KG1 (cell line): ENCODE results near the gene CDX2.
"Not testable (repeated sequence)": the region's sequence is repeated elsewhere in the genome, so short reads cannot be mapped to it uniquely, and the experiment has no call there.

Source experiments
- DNase-seq: peaks from one replicate; lab custom pipeline; 2025; lab: John Stamatoyannopoulos, UW

CDX2 gene

GRCh38 chr13:27964741-27965323, 4.3 kb downstream of the CDX2 start:
- no peak for DNase-seq

- not testable (repeated sequence) for DNase-seq
Observed at GRCh38 chr13:27964206-27964605, 4.9 kb downstream of the CDX2 start.

DNA sequence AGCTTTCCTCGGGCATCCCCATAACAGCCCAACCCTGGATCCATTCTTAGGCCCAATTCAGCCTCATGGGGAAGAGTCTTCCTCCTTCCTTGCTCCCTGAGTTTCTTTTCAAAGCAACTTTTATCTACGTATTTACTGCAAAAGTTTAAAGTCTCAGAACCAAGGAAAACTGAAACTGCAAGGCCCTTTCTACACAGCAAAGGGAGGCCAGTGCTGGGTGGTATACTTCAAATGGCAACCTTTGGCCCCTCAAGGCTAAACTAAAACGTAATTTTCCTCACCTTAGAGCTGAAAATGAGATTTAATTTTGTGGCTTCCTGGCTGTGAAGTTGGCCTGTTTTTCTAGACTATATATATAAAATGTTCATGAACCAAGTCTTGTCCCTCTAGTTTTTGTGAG, 5.6 kb downstream of the CDX2 start:
- DNase-seq: no peak

GRCh38 chr13:27962982-27963381, 6.1 kb downstream of the CDX2 start:
- DNase-seq: no peak

GRCh38 chr13:27962128-27962841, 6.8 kb downstream of the CDX2 start:
- no peak for DNase-seq

GRCh38 chr13:27961227-27962085, 7.7 kb downstream of the CDX2 start:
- no peak for DNase-seq

GRCh38 chr13:27960362-27961226, 8.5 kb downstream of the CDX2 start:
- no peak for DNase-seq

DNA sequence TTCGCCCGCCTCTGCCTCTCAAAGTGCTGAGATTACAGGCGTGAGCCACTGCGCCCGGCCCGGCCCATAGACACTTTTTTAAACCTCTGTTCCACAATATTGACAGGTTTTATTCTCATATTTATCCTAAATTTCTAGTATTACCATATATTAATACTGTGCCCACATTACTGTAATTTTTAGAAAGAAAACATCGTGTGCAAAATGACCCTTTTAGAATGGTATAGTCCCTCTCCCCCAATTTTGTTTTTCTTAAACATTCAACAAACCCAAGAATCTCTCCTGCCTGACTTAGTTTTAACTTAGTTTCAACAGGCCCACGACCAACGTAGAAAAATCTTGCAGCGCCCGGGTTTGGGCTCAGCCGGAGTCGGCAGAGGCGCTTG, 9.1 kb downstream of the CDX2 start:
- no peak for DNase-seq

- DNase-seq: no peak
Observed at GRCh38 chr13:27956576-27957300, 12.4 kb downstream of the CDX2 start.

- DNase-seq: no peak
Observed at GRCh38 chr13:27955014-27955591, 14.0 kb downstream of the CDX2 start.

DNA sequence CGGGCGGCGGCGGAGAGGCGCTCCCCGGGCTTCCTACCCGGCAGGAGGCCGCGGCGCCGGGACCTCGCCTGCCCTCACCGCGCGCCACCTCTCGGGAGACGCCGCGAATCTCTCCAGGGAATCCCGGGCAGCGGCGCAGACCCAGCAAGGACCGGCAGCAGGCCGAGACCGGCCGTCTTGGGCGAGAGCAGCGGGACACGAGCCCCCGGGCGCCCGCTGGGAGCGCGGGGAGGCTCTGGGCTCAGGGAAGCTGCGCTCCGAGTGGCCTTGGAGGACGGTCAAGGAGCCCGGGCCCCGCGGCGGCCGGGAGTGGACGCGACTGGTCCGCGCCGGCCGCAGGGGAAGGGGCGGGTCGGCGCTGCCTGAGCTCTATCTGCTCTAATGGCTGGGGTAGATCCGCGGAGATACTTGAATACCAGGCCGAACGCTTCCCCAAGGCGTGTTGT, 14.7 kb downstream of the CDX2 start:
- DNase-seq: no peak

- peak; percentile 41 for DNase-seq
Observed at GRCh38 chr13:27953676-27954405, 15.3 kb downstream of the CDX2 start.

DNA sequence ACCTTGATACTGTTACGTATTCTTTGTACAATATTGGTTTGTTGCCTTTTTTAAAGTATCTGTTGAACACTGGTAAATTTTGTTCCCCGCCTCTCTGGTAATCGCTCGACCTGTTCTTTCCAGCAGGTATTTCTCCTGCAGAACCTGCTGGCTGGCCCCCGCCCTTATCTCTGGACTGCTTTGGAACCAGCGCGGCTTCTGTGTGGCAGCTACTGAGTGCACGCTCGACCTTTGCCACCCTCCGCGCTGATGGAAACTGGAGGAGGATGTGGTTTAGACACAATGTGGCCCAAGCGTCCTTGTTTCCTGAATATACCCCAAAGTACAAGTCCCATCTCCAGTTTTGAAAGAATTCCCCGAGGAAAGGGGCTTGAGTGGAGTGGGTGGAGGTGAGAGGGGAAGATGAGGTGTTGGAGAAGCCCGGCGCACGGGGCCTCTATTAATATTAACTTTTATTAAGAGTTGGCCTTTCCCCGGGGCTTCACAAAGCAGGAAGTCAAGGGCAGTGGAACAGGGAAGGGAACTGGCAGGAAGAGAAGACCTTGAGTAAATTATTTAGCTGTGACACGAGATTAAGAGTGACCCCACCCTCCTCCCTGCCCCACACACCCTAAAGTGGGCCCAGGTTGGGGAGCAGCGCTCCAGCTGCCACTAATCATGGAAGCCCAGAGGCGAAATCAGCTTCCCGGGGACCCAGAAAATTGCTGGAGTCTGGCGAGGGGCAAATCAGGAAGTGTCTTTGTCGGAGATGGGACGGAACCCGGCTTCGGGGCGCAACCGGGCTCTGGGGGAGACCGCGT, 16.0 kb downstream of the CDX2 start:
- no peak for DNase-seq

DNA sequence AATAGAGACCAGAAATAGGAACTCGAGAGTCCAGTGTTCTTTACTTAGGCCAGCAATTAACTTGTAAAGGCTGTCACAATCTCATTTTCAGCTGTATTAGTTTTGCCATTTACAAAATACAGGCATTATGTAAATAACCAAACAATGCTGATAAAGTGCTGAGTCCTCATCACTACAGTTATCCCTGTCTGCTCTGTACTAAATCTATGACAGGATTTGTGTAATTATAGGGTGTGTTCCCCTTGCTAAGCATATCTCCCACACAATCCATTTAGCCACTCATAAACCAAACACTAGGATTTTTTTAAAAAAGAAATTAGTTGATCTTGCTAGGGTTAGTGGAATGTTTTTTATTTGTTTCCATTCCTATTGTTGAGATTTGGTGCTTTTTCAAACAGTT, 26.1 kb downstream of the CDX2 start:
- no peak for DNase-seq

- DNase-seq: no peak
Observed at GRCh38 chr13:27933580-27934328, 35.4 kb downstream of the CDX2 start.

DNA sequence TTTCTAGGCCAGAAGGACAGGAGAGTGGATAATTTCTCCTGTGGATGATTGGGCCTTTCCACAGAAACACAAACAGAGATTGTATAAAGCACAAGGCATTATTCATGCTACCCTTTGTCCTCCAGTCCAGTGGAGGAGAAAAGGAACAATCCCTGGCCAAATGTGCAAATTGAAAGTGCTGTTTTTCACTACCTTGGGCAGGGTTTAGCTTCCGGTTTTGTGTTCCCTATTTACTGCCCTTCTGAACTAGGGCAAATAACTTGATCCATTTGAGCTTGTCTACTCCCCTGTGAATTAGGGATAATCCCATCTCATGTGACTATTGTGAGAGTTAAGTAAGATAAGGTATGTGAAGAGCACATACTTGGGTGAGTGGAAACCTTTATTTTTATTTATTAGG, 36.0 kb downstream of the CDX2 start:
- DNase-seq: no peak

GRCh38 chr13:27929868-27930267, 39.2 kb downstream of the CDX2 start:
- no peak for DNase-seq
